HepG2 (cell line): ENCODE data around the gene CLEC2D. TPM values are rescaled to one million over a fixed set of nuclear protein-coding genes. Genes with fewer than 3 reads are reported as not detected.

ENCODE experiments used
- ATAC-seq: fragments of 200-7000 bp; cut with Tn5 transposase; 3 replicates; pipeline ENCODE4 v1.9.1; 2020; ENCODE audit warnings: mild to moderate bottlenecking, moderate library complexity
- BruUV-seq: library from RNA; stranded (reverse); fragments of 400-500 nt; replicated peaks from 2 replicates; lab custom pipeline; 2021; lab: Mats Ljungman, UMichigan
- CTCF ChIA-PET: fragments of 300-600 bp; formaldehyde crosslinking; extraction: SDS; loops from one replicate; lab custom pipeline; 2021; ENCODE audit warnings: low total read pairs, inconsistent platforms, low intra/inter-chr PET ratio; lab: Yijun Ruan, JAX
- POLR2A ChIA-PET: fragments of 350-600 bp; sonication (Branson Sonifier 250); formaldehyde crosslinking; loops from one replicate; lab custom pipeline; 2020; ENCODE audit warnings: antibody characterized with exemption, inconsistent platforms; lab: Yijun Ruan, JAX
- DNase-seq: peaks from one replicate; pipeline ENCODE4 v3.0.0-alpha.2; 2015; ENCODE audit warnings: low spot score
- FAIRE-seq: peaks from 3 replicates; lab custom pipeline; 2011; peaks lifted over from hg19 to GRCh38; lab: Jason Lieb, UNC
- H2AFZ ChIP-seq: one replicate; pipeline ENCODE4 v1.6.1; 2011; ENCODE audit warnings: low read length, inconsistent platforms
- H3K27ac ChIP-seq: fragments of 300-600 bp; 3 replicates; pipeline ENCODE4 v1.8.0; 2011; ENCODE audit warnings: mixed run types, mild to moderate bottlenecking, mixed read lengths, low read length, inconsistent platforms; ENCODE audit not compliant: insufficient read depth; ENCODE audit errors: extremely low read length
- H3K27me3 ChIP-seq, 2 experiments: fragments of 200-600 bp in 1 of 2; 2 replicates in 1 of 2; 3 replicates in 1 of 2; pipeline versions ENCODE4 v1.6.0 to v1.8.0; 2011; ENCODE audit warnings: low read length in 2 of 2, mild to moderate bottlenecking in 2 of 2, moderate library complexity in 2 of 2, inconsistent platforms in 1 of 2; ENCODE audit not compliant: insufficient read depth in 2 of 2, control insufficient read depth in 1 of 2
- H3K36me3 ChIP-seq, 2 experiments: fragments of 200-600 bp in 1 of 2; replicated peaks in 1 of 2; 2 replicates in 1 of 2; 3 replicates in 1 of 2; pipeline versions ENCODE4 v1.5.1 to v1.8.0; 2011; ENCODE audit warnings: low read length in 2 of 2, inconsistent platforms in 1 of 2; ENCODE audit not compliant: insufficient read depth in 2 of 2, control insufficient read depth in 1 of 2
- H3K4me1 ChIP-seq: 2 replicates; pipeline ENCODE4 v1.5.1; 2012; ENCODE audit warnings: low read length, inconsistent platforms; ENCODE audit not compliant: insufficient read depth
- H3K4me2 ChIP-seq: 2 replicates; pipeline ENCODE4 v1.6.0; 2011; ENCODE audit warnings: low read depth, low read length, inconsistent platforms
- H3K4me3 ChIP-seq, 3 experiments: fragments of 200-600 bp in 1 of 3; sonication (generic), shearing (Covaris generic) in 1 of 3; replicated peaks in 1 of 3; 2 replicates each; pipeline ENCODE4 v1.5.1; 2011 to 2016; ENCODE audit warnings: low read length in 3 of 3, inconsistent platforms in 2 of 3, low read depth in 2 of 3, mild to moderate bottlenecking in 2 of 3, control low read depth in 1 of 3, mixed read lengths in 1 of 3; ENCODE audit not compliant: insufficient read depth in 1 of 3
- H3K79me2 ChIP-seq: one replicate; pipeline ENCODE4 v1.6.1; 2011; ENCODE audit warnings: low read length, inconsistent platforms; ENCODE audit not compliant: insufficient read depth
- H3K9ac ChIP-seq: 2 replicates; pipeline ENCODE4 v1.6.0; 2011; ENCODE audit warnings: mild to moderate bottlenecking, low read depth, low read length, inconsistent platforms; ENCODE audit not compliant: insufficient read depth
- H3K9me3 ChIP-seq: 2 replicates; pipeline ENCODE4 v1.5.1; 2012; ENCODE audit warnings: mild to moderate bottlenecking, low read length
- H4K20me1 ChIP-seq: 2 replicates; pipeline ENCODE4 v1.6.0; 2011; ENCODE audit warnings: inconsistent platforms, mild to moderate bottlenecking, low read length, moderate library complexity; ENCODE audit not compliant: insufficient read depth
- DZIP1 ChIP-seq: sonication (generic); formaldehyde crosslinking; IDR thresholded peaks from 2 replicates; pipeline ENCODE4 v1.5.0; 2020; ENCODE audit warnings: mild to moderate bottlenecking, missing genetic modification reagents
- JUN ChIP-seq: sonication (generic); formaldehyde crosslinking; IDR thresholded peaks from 2 replicates; pipeline ENCODE4 v1.4.0; 2020; ENCODE audit warnings: mild to moderate bottlenecking, missing genetic modification reagents
- KIAA2018 ChIP-seq: sonication (generic); formaldehyde crosslinking; IDR thresholded peaks from 2 replicates; pipeline ENCODE4 v1.5.0; 2020; ENCODE audit warnings: mild to moderate bottlenecking, missing genetic modification reagents, borderline replicate concordance
- NFE2L2 ChIP-seq: fragments of 150-350 bp; IDR thresholded peaks from 2 replicates; pipeline ENCODE4 v1.6.1; 2014; ENCODE audit warnings: low read length
- RNF219 ChIP-seq: sonication (generic); formaldehyde crosslinking; IDR thresholded peaks from 2 replicates; pipeline ENCODE4 v1.5.0; 2020; ENCODE audit warnings: mild to moderate bottlenecking, missing genetic modification reagents
- SKI ChIP-seq: fragments of 450-650 bp; IDR thresholded peaks from one replicate; pipeline ENCODE4 v1.6.1; 2018; ENCODE audit warnings: mild to moderate bottlenecking; ENCODE audit not compliant: partially characterized antibody
- SOX6 ChIP-seq, 2 experiments: fragments of 450-650 bp in 1 of 2; sonication (generic) in 1 of 2; formaldehyde crosslinking in 1 of 2; IDR thresholded peaks; 2 replicates each; pipeline versions ENCODE4 v1.4.0 to v1.6.1; 2017 to 2020; ENCODE audit warnings: antibody characterized with exemption in 1 of 2, mild to moderate bottlenecking in 1 of 2, missing genetic modification reagents in 1 of 2
- ZNF30 ChIP-seq: sonication (generic); formaldehyde crosslinking; IDR thresholded peaks from 2 replicates; pipeline ENCODE4 v1.5.0; 2020; ENCODE audit warnings: mild to moderate bottlenecking, missing genetic modification reagents
- ZNF34 ChIP-seq: sonication (generic); formaldehyde crosslinking; IDR thresholded peaks from 2 replicates; pipeline ENCODE4 v1.4.0; 2020; ENCODE audit warnings: mild to moderate bottlenecking, missing genetic modification reagents, borderline replicate concordance
- ZNF414 ChIP-seq: sonication (generic); formaldehyde crosslinking; IDR thresholded peaks from 2 replicates; pipeline ENCODE4 v1.5.0; 2020; ENCODE audit warnings: missing genetic modification reagents
- in situ Hi-C: cut with HindIII; loops from 2 replicates; pipeline ENCODE4 v1.10.0; 2017; ENCODE audit warnings: low pct_unique_long_range_greater_than_20kb; ENCODE audit not compliant: extremely low pct_ligation_motif_present
- intact Hi-C: fragments of 100-400 bp; cut with micrococcal nuclease; formaldehyde crosslinking; loops from one replicate; pipeline ENCODE4 v1.10.0; 2022; ENCODE audit not compliant: unreplicated experiment
- polyA plus RNA-seq, 8 experiments: library from polyadenylated mRNA; depleted of rRNA in 3 of 8; stranded (reverse) in 7 of 8; unstranded in 1 of 8; fragments of >200 nt; fragmentation: Illumina TruSeq in 4 of 8; extraction: Trizol in 4 of 8; gene quantifications; 2 replicates each; pipeline versions ENCODE4 v1.2.1 to v1.2.3, GENCODE V29; 2011 to 2016; ENCODE audit warnings: low read depth in 4 of 8, missing spikeins in 1 of 8, mixed read lengths in 1 of 8; ENCODE audit not compliant: insufficient read depth in 1 of 8
- total RNA-seq, 5 experiments: library from RNA; depleted of rRNA; stranded (reverse); fragments of >200 nt; fragmentation: Illumina TruSeq; extraction: Trizol; gene quantifications; 2 replicates each; pipeline ENCODE4 v1.2.3, GENCODE V29; 2016; ENCODE audit warnings: low read depth in 1 of 5

Gene CLEC2D
- total and polyA plus RNA-seq, 2 of the 13 experiments (the other 11 are each of a cell fraction or from before 2014, with no cell fraction given), result 2.5 to 8.6 TPM

- H3K27me3 ChIP-seq, result no peaks in the 10 kb centered on the region
- no peak overlapping the region for H3K4me3 ChIP-seq
- ChIA-PET POLR2A (no interaction called here), CTCF (no interaction called here)
- no peak overlapping the region for H3K9ac ChIP-seq
- intact Hi-C loops (no loop called here), in situ Hi-C loops (no loop called here)
- no peaks in the 10 kb centered on the region for H3K36me3 ChIP-seq
- no peaks in the 10 kb centered on the region for H3K79me2 ChIP-seq
- FAIRE-seq (no peak), DNase-seq (no peak), ATAC-seq (no peak)
- H3K27ac ChIP-seq, result no peak overlapping the region
- H2AFZ ChIP-seq, result no peak overlapping the region
- H4K20me1 ChIP-seq, result no peaks in the 10 kb centered on the region
- no TSS peak for BruUV-seq
- H3K4me2 ChIP-seq, result no peak overlapping the region
- no peaks in the 10 kb centered on the region for H3K4me1 ChIP-seq
- no peaks in the 10 kb centered on the region for H3K9me3 ChIP-seq
- no peak for TF ChIP-seq ZNF30 (CRISPR knock-in tag)
- TF ChIP-seq SOX6 (IDR thresholded peaks at IDR 0.05), result no peak
- TF ChIP-seq SOX6 (CRISPR knock-in tag; IDR thresholded peaks at IDR 0.05), result no peak
- TF ChIP-seq KIAA2018 (CRISPR knock-in tag), result no peak
- no peak for TF ChIP-seq ZNF414 (CRISPR knock-in tag)
- no peak for TF ChIP-seq NFE2L2
- no peak for TF ChIP-seq JUN (CRISPR knock-in tag)
- no peak for TF ChIP-seq DZIP1 (CRISPR knock-in tag)
- no peak for TF ChIP-seq SKI
- no peak for TF ChIP-seq ZNF34 (CRISPR knock-in tag)
- TF ChIP-seq RNF219 (CRISPR knock-in tag), result no peak
Observed at GRCh38 chr12:9626291-9626690, 43.2 kb upstream of the CLEC2D start.
